Colonic mucosa (tissue), 4 donors: ENCODE results near the gene TBC1D22A. TPM values are rescaled to one million over a fixed set of nuclear protein-coding genes. Genes with fewer than 3 reads are reported as not detected.

Experiments
- DNase-seq: peaks from one replicate; pipeline ENCODE4 v3.0.0-alpha.2; 2020
- H3K27ac ChIP-seq: fragments of 200-600 bp; one replicate; pipeline ENCODE4 v1.8.0; 2021
- H3K27me3 ChIP-seq: fragments of 200-600 bp; one replicate; pipeline ENCODE4 v1.8.0; 2021
- H3K36me3 ChIP-seq: fragments of 200-600 bp; one replicate; pipeline ENCODE4 v1.8.0; 2021
- H3K4me1 ChIP-seq: fragments of 200-600 bp; one replicate; pipeline ENCODE4 v1.8.0; 2021; ENCODE audit warnings: mild to moderate bottlenecking
- H3K4me3 ChIP-seq: fragments of 200-600 bp; one replicate; pipeline ENCODE4 v1.8.0; 2021
- H3K9ac ChIP-seq, 2 donors: one replicate each; pipeline ENCODE4 v1.7.0; 2013; ENCODE audit warnings: control low read depth in 2 of 2, low read depth in 2 of 2, low read length in 2 of 2
- H3K9me3 ChIP-seq: fragments of 200-600 bp; one replicate; pipeline ENCODE4 v1.8.0; 2021
- intact Hi-C: fragments of 100-400 bp; cut with DNase I; formaldehyde crosslinking; loops from one replicate; pipeline ENCODE4 v1.14.1; 2022
- total RNA-seq, 2 donors: library from RNA; stranded (reverse); fragmentation: NEBNext Ultra II Directional in 1 of 2; extraction: Animal tissue kit (Norgen Biotek cat#: 25700) in 1 of 2; gene quantifications; one replicate each; pipeline ENCODE4 v1.2.1, GENCODE V29; 2021
- TF ChIP-seq, protein P1 (sequence below): fragments of 200-600 bp; IDR thresholded peaks from one replicate; pipeline ENCODE4 v1.8.0; 2022; ENCODE audit warnings: antibody characterized with exemption, mild to moderate bottlenecking
- donor health status: healthy.
- donor health status: DM: no; HTN: no; CAD: no.
- donor health status: DM: no; HTN: no; CAD: no.

Gene TBC1D22A
- total RNA-seq, 2 donors from 2014 or later: 34.2 to 36.4 TPM

GRCh38 chr22:47162865-47163264, 400.4 kb downstream of the TBC1D22A start:
- no peak for DNase-seq
- H3K9ac ChIP-seq: no peak overlapping the region
- no peak overlapping the region for H3K4me3 ChIP-seq
- no peak overlapping the region for H3K27ac ChIP-seq
- H3K4me1 ChIP-seq: no peaks in the 10 kb centered on the region
- no peaks in the 10 kb centered on the region for H3K27me3 ChIP-seq
- intact Hi-C loops: no loop called here
- H3K9me3 ChIP-seq: no peaks in the 10 kb centered on the region
- no peaks in the 10 kb centered on the region for H3K36me3 ChIP-seq
- TF ChIP-seq, protein P1, sequence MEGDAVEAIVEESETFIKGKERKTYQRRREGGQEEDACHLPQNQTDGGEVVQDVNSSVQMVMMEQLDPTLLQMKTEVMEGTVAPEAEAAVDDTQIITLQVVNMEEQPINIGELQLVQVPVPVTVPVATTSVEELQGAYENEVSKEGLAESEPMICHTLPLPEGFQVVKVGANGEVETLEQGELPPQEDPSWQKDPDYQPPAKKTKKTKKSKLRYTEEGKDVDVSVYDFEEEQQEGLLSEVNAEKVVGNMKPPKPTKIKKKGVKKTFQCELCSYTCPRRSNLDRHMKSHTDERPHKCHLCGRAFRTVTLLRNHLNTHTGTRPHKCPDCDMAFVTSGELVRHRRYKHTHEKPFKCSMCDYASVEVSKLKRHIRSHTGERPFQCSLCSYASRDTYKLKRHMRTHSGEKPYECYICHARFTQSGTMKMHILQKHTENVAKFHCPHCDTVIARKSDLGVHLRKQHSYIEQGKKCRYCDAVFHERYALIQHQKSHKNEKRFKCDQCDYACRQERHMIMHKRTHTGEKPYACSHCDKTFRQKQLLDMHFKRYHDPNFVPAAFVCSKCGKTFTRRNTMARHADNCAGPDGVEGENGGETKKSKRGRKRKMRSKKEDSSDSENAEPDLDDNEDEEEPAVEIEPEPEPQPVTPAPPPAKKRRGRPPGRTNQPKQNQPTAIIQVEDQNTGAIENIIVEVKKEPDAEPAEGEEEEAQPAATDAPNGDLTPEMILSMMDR: no peak

GRCh38 chr22:47163481-47163855, 401.0 kb downstream of the TBC1D22A start:
- intact Hi-C loops: no loop called here
- TF ChIP-seq, protein P1: no peak
- DNase-seq: no peak

DNA sequence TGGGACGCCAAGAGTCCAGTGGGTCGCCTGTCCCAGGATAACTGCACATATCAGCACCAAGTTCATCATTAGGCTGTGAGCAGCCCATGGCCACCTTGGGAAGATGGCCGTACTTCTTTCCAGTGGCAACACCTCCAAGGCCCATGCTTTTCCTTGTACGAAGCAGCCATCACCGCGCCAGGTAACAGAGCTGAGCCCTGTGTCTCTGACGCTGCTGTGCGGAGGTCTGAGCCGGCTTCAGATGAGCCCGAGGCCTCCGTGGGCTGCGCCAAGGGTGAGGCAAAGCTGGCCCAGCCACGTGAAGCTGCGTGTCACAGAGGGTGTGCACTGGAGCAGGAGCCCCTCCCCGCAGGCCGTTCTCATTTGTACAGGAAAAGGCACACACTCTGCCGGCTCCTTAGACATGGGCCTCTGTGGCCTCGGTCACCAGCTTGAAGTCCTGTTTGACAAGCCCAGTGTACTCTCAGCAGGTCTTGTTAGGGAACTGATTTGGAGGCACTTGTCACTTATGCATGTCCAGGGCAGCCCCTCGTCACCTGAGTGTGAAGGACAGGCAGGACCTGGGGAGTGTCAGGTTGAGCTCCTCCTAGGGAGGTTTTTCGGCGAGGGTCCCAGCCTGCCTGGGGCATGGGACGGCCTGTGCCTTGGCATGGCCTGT, 401.5 kb downstream of the TBC1D22A start:
- no peak for DNase-seq
- H3K9me3 ChIP-seq: no peaks in the 10 kb centered on the region
- H3K9ac ChIP-seq: no peak overlapping the region
- H3K27me3 ChIP-seq: no peaks in the 10 kb centered on the region
- no peak overlapping the region for H3K27ac ChIP-seq
- no peak overlapping the region for H3K4me3 ChIP-seq
- TF ChIP-seq, protein P1: no peak
- no peaks in the 10 kb centered on the region for H3K36me3 ChIP-seq
- no peaks in the 10 kb centered on the region for H3K4me1 ChIP-seq
- intact Hi-C loops: no loop called here

More at GRCh38 chr22:47163481-47163855, 401.0 kb downstream of the TBC1D22A start:
- Histone ChIP-seq H3K27ac (no peak overlapping the region), H3K27me3 (no peaks in the 10 kb centered on the region), H3K36me3 (no peaks in the 10 kb centered on the region), H3K4me3 (no peak overlapping the region), H3K9me3 (no peaks in the 10 kb centered on the region), H3K4me1 (no peaks in the 10 kb centered on the region), H3K9ac (no peak overlapping the region)

- TF ChIP-seq, protein P1: no peak
- Histone ChIP-seq H3K4me3 (no peak overlapping the region), H3K27ac (no peak overlapping the region), H3K9ac (no peak overlapping the region), H3K9me3 (no peaks in the 10 kb centered on the region), H3K4me1 (no peaks in the 10 kb centered on the region), H3K27me3 (no peaks in the 10 kb centered on the region), H3K36me3 (no peaks in the 10 kb centered on the region)
- DNase-seq: no peak
- intact Hi-C loops: no loop called here
Observed at GRCh38 chr22:47164514-47165337, 402.3 kb downstream of the TBC1D22A start.

DNA sequence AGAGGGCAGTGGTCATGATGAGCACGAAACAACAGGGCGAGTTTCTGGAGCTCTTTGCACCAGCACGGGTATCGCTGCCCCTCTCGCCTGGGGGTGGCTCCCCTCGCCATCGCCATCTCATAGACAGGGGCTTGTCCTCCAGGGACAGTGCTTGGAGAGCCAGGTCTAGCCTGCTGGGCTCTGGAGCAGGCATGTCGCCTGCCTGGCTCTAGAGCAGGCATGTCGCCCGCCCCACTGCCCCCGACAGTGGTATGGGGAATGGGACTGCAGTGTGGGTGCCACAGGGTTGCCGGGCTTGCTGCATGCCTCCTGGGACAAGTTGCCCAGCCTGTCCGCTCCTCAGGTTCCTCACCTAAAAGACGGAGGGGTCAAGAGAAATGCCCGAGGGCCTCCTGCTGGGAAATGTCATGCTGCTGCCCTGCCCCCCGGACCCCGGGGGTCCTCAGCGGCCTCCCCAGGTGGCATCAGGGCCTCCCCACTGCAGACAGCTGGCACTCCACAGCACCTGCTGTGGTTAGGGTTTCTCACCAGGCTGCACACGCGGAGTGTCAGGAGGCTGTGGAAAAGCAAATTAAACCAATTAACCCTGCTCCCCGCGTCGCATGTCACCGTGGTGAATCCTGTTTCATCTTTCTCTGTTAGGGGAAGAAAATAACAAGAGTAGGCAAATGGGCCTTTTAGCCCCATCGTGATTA, 403.0 kb downstream of the TBC1D22A start:
- Histone ChIP-seq H3K27ac (no peak overlapping the region), H3K36me3 (no peaks in the 10 kb centered on the region), H3K4me3 (no peak overlapping the region), H3K4me1 (no peaks in the 10 kb centered on the region), H3K27me3 (no peaks in the 10 kb centered on the region), H3K9me3 (no peaks in the 10 kb centered on the region), H3K9ac (no peak overlapping the region)
- DNase-seq: no peak
- intact Hi-C loops: no loop called here
- TF ChIP-seq, protein P1: no peak
